GM18502 (cell line): ENCODE measurements around the gene PTBP1.

ENCODE experiments used
- ATAC-seq: cut with Tn5 transposase; IDR thresholded peaks from one replicate; pipeline ENCODE4 v1.9.1; 2021; ENCODE audit warnings: mild to moderate bottlenecking; ENCODE audit not compliant: unreplicated experiment, poor library complexity

PTBP1 gene

GRCh38 chr19:795691-796581 lies 1.3 kb upstream of the PTBP1 start:
- no peak for ATAC-seq

- ATAC-seq = peak; percentile 45
These were observed 519 bp downstream of the PTBP1 start for GRCh38 chr19:797528-798414.

- ATAC-seq = no peak
These were observed 1.3 kb downstream of the PTBP1 start for GRCh38 chr19:798415-799075.

DNA sequence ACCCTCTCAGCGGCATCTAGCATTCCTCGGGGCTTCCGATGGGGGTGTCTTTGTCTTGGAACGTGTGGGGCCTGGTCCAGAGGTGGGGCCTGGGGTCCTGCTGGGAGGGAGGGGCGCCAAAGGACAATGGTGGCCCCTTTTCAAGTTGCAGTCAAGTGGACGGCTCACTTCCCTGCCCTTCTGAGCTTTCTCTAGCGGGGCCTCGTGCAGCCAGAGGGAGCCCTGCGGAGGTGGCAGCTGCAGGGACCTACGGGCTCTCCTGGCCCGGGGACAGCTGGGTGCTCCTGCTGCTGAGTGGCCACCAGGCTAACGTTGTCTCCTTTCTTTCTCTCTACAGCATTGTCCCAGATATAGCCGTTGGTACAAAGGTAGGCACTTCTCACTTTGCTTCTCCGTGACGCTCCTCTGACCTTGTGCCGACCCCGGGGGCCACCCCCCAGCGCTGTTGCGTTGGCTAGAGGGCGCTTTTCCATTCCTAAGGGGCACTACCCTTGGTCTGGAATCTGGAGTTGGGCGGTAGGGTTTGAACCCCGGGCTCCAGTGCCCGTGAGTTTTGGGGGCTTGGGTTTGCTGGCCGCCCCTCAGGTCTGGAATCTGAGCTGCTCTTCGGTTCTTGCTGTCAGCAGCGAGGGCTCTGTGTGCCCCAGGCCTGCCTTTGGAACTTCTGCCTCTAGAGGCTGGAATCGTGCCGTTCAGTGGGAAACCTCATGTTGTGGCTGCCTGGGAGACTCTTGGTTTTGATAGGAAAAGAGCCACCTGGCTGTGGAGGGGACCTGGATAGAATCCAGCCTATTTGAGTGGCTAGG lies 2.0 kb downstream of the PTBP1 start:
- ATAC-seq = no peak

DNA sequence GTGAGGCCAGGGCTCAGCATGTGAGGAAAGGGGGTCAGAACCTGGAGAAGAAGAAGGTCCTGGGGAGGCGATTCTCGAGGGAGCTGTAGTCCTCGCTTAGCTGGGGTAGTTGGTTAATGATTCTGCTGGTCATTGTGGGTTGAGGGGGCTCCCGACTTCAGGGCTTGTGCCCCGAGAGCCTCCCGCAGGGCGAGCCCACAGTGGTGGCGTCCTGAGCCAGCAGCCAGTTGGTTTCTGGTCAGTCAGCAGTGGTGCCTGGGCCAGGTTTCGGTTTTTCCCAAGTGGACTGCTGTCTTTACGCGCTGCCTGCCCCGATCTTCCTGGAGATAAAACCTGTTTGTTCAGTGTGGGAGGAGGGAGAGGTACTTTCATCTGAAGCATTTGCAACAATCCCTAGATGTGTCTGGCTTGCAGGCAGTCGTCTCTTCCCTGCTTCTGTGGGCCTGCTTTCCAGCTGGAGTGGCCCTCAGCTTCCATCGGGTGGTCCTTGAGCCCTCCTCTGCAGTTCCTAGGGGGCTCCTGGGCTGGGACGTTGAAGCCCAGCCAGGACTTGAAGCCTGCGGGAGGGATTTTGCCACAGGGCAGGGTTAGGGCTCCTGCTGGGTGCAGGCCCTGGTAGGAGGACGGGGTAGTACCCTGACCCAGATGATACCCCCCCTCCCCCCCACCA lies 3.2 kb downstream of the PTBP1 start:
- ATAC-seq = no peak

DNA sequence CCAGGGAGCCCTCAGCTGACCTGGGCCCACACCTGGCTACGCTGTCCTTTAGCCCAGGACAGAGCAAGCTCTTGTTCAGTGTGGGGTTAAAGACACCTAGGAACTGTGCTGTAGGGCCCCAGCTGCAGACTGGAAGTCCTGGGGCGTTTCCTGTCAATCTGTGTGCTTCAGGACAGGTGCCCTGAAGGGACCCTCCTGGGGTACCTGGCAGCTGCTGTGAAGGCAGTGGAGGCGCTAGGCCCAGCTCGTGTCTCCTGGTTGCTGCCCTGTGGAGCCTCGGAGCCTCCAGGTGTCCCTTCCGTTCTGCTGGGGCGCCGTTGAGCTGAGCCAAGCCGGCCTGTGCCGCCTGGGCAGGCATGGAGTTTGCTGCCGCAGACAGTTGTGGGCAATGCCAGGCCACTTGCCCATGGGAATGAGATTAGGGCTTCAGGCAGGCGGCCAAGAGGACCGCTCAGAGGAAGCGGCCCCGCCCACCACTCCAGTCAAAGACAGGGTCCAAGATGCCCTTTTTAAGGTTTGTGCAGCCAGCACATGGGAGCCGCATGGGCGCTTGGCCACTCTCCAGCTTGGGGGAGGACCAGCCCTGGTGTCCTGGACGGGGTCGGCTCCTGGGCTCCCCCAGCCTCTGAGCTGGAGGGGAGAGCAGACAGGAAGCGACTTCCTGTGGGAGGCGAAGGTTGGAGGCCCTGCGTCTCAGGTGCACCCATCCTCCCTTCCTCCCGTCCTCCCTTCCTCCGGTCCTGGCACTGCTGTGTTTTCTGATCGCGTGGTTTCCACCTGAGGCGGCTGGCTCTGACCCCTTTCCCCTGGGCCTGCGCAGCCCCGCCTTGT lies 4.0 kb downstream of the PTBP1 start:
- no peak for ATAC-seq

DNA sequence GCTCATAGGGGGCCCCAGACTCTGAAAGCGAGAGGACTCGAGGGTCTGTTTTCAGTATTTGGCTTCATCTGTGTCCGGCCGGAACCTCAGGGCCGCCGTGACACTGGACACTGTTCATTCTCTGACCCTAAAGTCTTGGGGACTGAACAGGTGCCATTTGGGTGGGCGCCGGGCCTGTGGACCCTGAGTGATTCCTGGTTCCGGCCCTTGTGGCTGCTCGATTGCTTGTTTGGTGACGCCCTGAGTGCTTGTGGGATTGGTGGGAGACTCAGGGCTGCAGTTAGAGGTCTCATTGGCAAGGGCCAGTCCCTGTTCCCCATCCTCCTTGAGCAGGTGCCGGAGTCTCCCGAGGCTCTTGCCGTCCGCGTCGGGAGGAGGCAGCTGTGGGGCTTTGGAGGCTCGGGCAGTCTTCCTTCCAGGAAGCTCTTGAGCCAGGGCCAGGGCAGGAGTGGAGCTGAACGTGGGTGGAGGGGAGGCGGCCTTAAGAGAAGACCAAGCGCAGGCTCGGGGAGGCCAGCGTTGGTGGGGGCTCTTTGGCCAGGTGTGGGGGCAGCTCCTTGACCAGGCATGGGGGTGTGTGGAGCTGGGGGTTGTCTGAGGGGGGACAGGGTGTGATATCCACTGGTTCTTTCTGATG lies 4.7 kb downstream of the PTBP1 start:
- ATAC-seq = no peak

DNA sequence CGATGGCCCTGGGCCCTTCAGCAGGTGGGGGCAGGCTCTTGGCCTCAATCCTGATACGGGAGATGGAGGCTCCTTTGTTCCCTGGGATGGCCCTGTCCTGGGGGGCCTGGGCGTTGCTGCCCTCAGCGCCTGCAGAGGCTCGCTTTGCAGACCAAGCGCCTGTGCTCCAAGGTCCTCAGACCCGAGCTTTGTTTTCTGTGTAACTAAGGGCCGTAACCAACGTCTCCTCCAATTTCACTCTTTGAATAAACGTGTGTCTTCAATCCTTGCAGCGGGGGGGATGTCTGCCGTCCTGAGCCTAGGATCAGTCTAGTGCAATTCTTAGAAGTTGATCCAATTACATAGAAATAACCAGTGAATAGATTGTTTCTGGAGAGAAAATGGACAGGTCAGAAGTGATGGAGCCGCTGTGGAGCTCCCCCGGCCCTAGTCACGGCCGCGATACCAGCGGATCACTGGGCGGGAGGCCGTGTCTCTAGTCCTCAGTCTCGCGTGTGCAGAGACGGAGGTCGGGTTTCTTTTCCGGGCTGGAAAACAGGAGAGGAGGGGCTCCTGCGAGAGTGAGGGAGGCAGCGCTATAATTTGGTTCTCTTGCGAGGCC lies 5.3 kb downstream of the PTBP1 start:
- no peak for ATAC-seq

- ATAC-seq = no peak
These were observed 5.9 kb downstream of the PTBP1 start for GRCh38 chr19:803099-803561.

- no peak for ATAC-seq
These were observed 6.6 kb downstream of the PTBP1 start for GRCh38 chr19:803686-804418.

DNA sequence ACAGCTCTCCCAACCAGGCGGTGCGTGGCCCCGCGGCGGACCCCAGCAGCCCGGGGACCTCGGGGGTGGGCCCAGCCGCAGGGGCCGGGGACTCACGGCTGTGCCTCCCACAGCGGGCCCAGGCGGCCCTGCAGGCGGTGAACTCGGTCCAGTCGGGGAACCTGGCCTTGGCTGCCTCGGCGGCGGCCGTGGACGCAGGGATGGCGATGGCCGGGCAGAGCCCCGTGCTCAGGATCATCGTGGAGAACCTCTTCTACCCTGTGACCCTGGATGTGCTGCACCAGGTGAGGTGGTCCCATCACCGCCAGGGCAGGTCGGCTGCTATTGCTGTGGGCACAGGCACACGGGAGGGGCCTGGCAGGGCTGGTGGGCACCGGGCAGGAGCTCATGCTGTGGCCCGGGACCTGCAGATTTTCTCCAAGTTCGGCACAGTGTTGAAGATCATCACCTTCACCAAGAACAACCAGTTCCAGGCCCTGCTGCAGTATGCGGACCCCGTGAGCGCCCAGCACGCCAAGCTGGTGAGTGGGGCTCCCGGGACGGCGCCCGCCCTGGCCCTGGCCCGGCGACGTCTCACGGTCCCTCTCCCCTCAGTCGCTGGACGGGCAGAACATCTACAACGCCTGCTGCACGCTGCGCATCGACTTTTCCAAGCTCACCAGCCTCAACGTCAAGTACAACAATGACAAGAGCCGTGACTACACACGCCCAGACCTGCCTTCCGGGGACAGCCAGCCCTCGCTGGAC lies 7.3 kb downstream of the PTBP1 start:
- no peak for ATAC-seq

DNA sequence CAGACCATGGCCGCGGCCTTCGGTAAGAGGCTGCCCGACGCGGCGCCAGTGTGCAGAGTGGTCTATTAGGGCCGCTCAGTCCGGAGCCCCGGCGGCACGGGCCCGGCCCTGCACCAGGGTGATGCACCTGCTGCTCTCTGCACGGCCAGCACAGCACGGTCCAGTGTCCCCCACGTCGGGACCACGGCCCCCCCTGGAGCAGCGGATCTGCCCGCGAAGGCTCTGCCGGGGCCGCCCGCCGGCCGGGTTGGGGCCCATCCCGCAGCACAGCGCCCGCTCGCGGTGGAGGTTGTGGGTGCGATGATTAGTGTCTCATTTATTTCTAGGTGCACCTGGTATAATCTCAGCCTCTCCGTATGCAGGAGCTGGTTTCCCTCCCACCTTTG lies 7.9 kb downstream of the PTBP1 start:
- ATAC-seq = no peak

DNA sequence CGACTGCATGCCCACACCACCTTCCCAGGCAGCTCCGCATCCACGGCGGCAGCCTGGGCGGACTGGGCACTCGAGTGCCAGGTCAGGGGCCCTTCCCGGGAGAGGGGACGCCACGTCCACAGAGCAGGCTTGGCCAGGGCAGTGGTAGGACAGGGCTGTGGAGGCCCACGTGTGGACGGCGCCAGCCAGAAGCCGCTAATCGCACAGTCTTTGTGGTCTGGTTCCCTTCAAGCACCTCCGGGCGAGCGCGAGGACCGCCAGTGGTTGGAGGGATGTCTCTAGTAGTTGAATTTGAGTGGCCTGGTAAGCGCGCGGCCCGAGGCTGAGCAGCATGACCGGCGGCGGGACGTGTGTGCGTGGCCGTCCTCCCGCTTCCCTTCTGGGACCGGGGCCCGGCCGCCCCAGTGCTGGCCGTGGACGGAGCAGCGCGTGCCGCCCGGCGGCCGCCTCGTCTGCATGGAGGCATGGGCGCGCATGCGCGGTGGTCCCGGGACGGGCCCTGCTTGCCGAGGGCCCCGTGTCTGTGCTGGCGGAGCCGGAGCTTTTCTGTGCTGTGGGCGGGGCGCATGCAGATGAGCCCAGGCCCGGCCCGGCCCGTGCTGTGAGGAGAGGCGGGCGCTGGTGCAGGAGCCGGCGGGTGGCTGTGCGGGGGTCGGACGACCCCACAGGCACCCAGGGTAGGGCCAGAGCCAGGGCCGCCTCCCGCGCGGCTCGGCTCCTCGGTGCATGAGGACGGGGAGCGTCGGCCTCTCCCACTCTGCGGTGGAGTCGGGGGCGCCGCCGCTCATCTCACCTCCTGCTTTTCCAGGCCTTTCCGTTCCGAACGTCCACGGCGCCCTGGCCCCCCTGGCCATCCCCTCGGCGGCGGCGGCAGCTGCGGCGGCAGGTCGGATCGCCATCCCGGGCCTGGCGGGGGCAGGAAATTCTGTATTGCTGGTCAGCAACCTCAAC lies 8.6 kb downstream of the PTBP1 start:
- no peak for ATAC-seq

- ATAC-seq = no peak
These were observed 9.7 kb downstream of the PTBP1 start for GRCh38 chr19:806815-807421.
